ENCODE results near the gene UBE3A. TPM values are rescaled to one million over a fixed set of nuclear protein-coding genes. Genes with fewer than 3 reads are reported as not detected.

Gene UBE3A
- total RNA-seq, 1 donor from 2014 or later, result 88.0 TPM

- H3K36me3 Mint-ChIP-seq (ENCODE audit: unreplicated experiment), result peaks cover 59% of the 10 kb centered on the region
- peaks cover 10% of the 10 kb centered on the region for H3K4me1 Mint-ChIP-seq (ENCODE audit: unreplicated experiment)
These were observed 52.8 kb downstream of the UBE3A start for GRCh38 chr15:25385986-25386385.

DNA sequence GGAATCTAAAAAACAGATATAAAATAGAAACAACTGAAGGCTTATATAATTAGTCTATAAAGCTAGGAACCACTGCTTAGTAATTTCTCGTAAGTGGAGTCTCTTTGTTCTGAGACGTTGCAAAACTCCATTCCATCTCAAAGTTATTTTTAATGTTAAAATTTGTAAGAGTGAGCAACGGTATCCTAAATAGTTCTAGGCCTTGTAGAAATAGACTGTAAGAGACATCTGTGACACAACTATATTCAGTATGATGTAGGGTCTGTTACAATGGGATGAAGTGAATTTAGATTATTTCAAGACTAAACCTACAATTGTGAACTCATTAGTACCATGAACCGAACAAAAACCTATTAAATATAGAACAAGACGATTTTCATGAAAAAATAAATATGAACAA lies 57.2 kb downstream of the UBE3A start:
- no peak overlapping the region for H3K27ac Mint-ChIP-seq (ENCODE audit: unreplicated experiment)
- peaks cover 28% of the 10 kb centered on the region for H3K9me3 Mint-ChIP-seq (ENCODE audit: unreplicated experiment)
- H3K36me3 Mint-ChIP-seq (ENCODE audit: unreplicated experiment), result peaks cover 44% of the 10 kb centered on the region
- TF ChIP-seq, protein P1, sequence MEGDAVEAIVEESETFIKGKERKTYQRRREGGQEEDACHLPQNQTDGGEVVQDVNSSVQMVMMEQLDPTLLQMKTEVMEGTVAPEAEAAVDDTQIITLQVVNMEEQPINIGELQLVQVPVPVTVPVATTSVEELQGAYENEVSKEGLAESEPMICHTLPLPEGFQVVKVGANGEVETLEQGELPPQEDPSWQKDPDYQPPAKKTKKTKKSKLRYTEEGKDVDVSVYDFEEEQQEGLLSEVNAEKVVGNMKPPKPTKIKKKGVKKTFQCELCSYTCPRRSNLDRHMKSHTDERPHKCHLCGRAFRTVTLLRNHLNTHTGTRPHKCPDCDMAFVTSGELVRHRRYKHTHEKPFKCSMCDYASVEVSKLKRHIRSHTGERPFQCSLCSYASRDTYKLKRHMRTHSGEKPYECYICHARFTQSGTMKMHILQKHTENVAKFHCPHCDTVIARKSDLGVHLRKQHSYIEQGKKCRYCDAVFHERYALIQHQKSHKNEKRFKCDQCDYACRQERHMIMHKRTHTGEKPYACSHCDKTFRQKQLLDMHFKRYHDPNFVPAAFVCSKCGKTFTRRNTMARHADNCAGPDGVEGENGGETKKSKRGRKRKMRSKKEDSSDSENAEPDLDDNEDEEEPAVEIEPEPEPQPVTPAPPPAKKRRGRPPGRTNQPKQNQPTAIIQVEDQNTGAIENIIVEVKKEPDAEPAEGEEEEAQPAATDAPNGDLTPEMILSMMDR (IDR thresholded peaks at IDR 0.05), result no peak
- DNase-seq (ENCODE audit: extremely low spot score, unreplicated experiment), result no peak
- no peaks in the 10 kb centered on the region for H3K27me3 Mint-ChIP-seq (ENCODE audit: unreplicated experiment)
- H3K4me1 Mint-ChIP-seq (ENCODE audit: unreplicated experiment), result peaks cover 32% of the 10 kb centered on the region
- H3K4me3 Mint-ChIP-seq (ENCODE audit: unreplicated experiment), result no peak overlapping the region

More at GRCh38 chr15:25385986-25386385, 52.8 kb downstream of the UBE3A start:
- DNase-seq (ENCODE audit: extremely low spot score, unreplicated experiment), result no peak
- Mint-ChIP-seq H3K27ac (ENCODE audit: unreplicated experiment) (no peak overlapping the region), H3K27me3 (ENCODE audit: unreplicated experiment) (no peaks in the 10 kb centered on the region), H3K4me3 (ENCODE audit: unreplicated experiment) (no peak overlapping the region), H3K9me3 (ENCODE audit: unreplicated experiment) (peaks cover 32% of the 10 kb centered on the region)
- TF ChIP-seq, protein P1 (IDR thresholded peaks at IDR 0.05), result no peak

GRCh38 chr15:25378501-25378901 lies 60.3 kb downstream of the UBE3A start:
- H3K27me3 Mint-ChIP-seq (ENCODE audit: unreplicated experiment), result no peaks in the 10 kb centered on the region
- H3K36me3 Mint-ChIP-seq (ENCODE audit: unreplicated experiment), result peaks cover 39% of the 10 kb centered on the region
- no peak overlapping the region for H3K4me3 Mint-ChIP-seq (ENCODE audit: unreplicated experiment)
- peaks cover 7% of the 10 kb centered on the region for H3K9me3 Mint-ChIP-seq (ENCODE audit: unreplicated experiment)
- peaks cover 38% of the 10 kb centered on the region for H3K4me1 Mint-ChIP-seq (ENCODE audit: unreplicated experiment)
- no peak for DNase-seq (ENCODE audit: extremely low spot score, unreplicated experiment)
- peak overlapping the region; percentile 55 for H3K27ac Mint-ChIP-seq (ENCODE audit: unreplicated experiment)
- TF ChIP-seq, protein P1 (IDR thresholded peaks at IDR 0.05), result no peak

GRCh38 chr15:25375557-25375956 lies 63.3 kb downstream of the UBE3A start:
- TF ChIP-seq, protein P1 (IDR thresholded peaks at IDR 0.05), result no peak
- H3K27ac Mint-ChIP-seq (ENCODE audit: unreplicated experiment), result no peak overlapping the region

DNA sequence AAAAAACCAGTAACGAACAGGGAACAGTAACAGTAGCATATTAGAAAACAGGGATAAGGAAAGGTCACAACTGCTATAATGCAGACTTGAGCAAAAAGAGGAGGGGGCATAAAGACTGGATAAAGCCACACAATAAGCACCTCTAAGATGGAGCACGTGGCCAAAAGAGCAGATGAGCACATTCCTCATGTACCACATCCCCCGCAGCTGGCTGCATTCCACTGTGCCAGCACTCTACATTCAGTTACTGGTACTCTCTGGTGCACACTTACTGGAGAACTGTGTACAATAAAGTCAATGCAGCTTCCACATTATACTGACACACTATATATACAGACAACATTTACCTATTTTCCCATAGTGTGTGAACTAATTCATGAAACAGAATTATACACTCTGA lies 64.7 kb downstream of the UBE3A start:
- Mint-ChIP-seq H3K36me3 (ENCODE audit: unreplicated experiment) (peaks cover 53% of the 10 kb centered on the region), H3K27me3 (ENCODE audit: unreplicated experiment) (no peaks in the 10 kb centered on the region), H3K27ac (ENCODE audit: unreplicated experiment) (no peak overlapping the region), H3K4me3 (ENCODE audit: unreplicated experiment) (no peak overlapping the region), H3K9me3 (ENCODE audit: unreplicated experiment) (no peaks in the 10 kb centered on the region), H3K4me1 (ENCODE audit: unreplicated experiment) (peaks cover 29% of the 10 kb centered on the region)
- no peak for DNase-seq (ENCODE audit: extremely low spot score, unreplicated experiment)
- TF ChIP-seq, protein P1 (IDR thresholded peaks at IDR 0.05), result no peak

More at GRCh38 chr15:25375557-25375956, 63.3 kb downstream of the UBE3A start:
- Mint-ChIP-seq H3K27me3 (ENCODE audit: unreplicated experiment) (no peaks in the 10 kb centered on the region), H3K4me3 (ENCODE audit: unreplicated experiment) (no peak overlapping the region), H3K9me3 (ENCODE audit: unreplicated experiment) (no peaks in the 10 kb centered on the region), H3K4me1 (ENCODE audit: unreplicated experiment) (peaks cover 36% of the 10 kb centered on the region), H3K36me3 (ENCODE audit: unreplicated experiment) (peaks cover 44% of the 10 kb centered on the region)
- no peak for DNase-seq (ENCODE audit: extremely low spot score, unreplicated experiment)
